Activated CD8-positive, alpha-beta memory T cell treated with anti-CD3 and anti-CD28 coated beads, Interleukin-2, amount 10 ng/mL, durations not matched to agents 7 days and 5 days (primary cell): Measurements from ENCODE around the gene CDK5RAP3. TPM values are rescaled to one million over a fixed set of nuclear protein-coding genes. Genes with fewer than 3 reads are reported as not detected.
"Not testable (repeated sequence)": the region's sequence is repeated elsewhere in the genome, so short reads cannot be mapped to it uniquely, and the experiment has no call there.

Source experiments
- ATAC-seq: fragments of 150-1000 bp; cut with Tn5 transposase; one replicate; pipeline ENCODE4 v1.10.0; 2021; ENCODE audit warnings: moderate library complexity
- CTCF ChIA-PET: fragments of 350-600 bp; sonication (Branson Sonifier 250); formaldehyde crosslinking; loops from one replicate; lab custom pipeline; 2021; ENCODE audit warnings: antibody characterized with exemption; lab: Charles Lee
- DNase-seq: peaks from one replicate; pipeline ENCODE4 v3.0.0-alpha.2; 2020
- H3K27ac Mint-ChIP-seq: one replicate; pipeline ENCODE4 v1.8.0; 2021; ENCODE audit warnings: mild to moderate bottlenecking, mixed read lengths
- H3K27me3 Mint-ChIP-seq: one replicate; pipeline ENCODE4 v1.8.0; 2021; ENCODE audit warnings: mixed read lengths
- H3K36me3 Mint-ChIP-seq: one replicate; pipeline ENCODE4 v1.8.0; 2021; ENCODE audit warnings: mild to moderate bottlenecking, mixed read lengths
- H3K4me1 Mint-ChIP-seq: one replicate; pipeline ENCODE4 v1.8.0; 2021; ENCODE audit warnings: mixed read lengths
- H3K4me3 Mint-ChIP-seq: one replicate; pipeline ENCODE4 v1.8.0; 2021; ENCODE audit warnings: mild to moderate bottlenecking, moderate library complexity, mixed read lengths
- H3K9me3 Mint-ChIP-seq: one replicate; pipeline ENCODE4 v1.8.0; 2022; ENCODE audit warnings: low read depth, mixed read lengths
- total RNA-seq, 2 experiments: library from RNA; stranded (reverse); gene quantifications; one replicate each; pipeline ENCODE4 v1.2.3, GENCODE V29; 2021

Gene CDK5RAP3
- total RNA-seq, result 100 to 1,000 TPM; 215 to 262 TPM

GRCh38 chr17:47970725-47971499 is at the start of gene CDK5RAP3:
TSS of gene CDK5RAP3 (plus strand) at chr17:47971113. CDS start at chr17:47971147, 34 bp downstream.
- H3K4me3 Mint-ChIP-seq, result peak within 1 kb of the TSS; percentile 93
- peaks cover 2% of the 10 kb centered on the region for H3K27me3 Mint-ChIP-seq
- ATAC-seq (peak; percentile 97), DNase-seq (peak; percentile 100)
- H3K9me3 Mint-ChIP-seq, result no peaks in the 10 kb centered on the region
- CTCF ChIA-PET, result interaction anchor here (0.5 to 15.7 kb wide), 45 partner anchors 8 to 914 kb away, joined by 3 to 383 read pairs (median 4); partner anchors contain the start of genes HOXB9, LRRC46, MRPL10 and NFE2L1
- peaks cover 28% of the 10 kb centered on the region for H3K4me1 Mint-ChIP-seq
- peak within 1 kb of the TSS; percentile 85 for H3K27ac Mint-ChIP-seq
- peaks cover 13% of the 10 kb centered on the region for H3K36me3 Mint-ChIP-seq

GRCh38 chr17:47924785-47925677 is 45.9 kb upstream of the CDK5RAP3 start:
- no peak for ATAC-seq
- Mint-ChIP-seq H3K27ac (no peak overlapping the region), H3K4me1 (peaks cover 14% of the 10 kb centered on the region), H3K36me3 (peaks cover 19% of the 10 kb centered on the region), H3K4me3 (no peak overlapping the region), H3K27me3 (no peaks in the 10 kb centered on the region), H3K9me3 (no peaks in the 10 kb centered on the region)
- DNase-seq, result no peak
- CTCF ChIA-PET, result interaction anchor here (1.0 to 1.6 kb wide), 2 partner anchors 16 to 24 kb away, joined by 5 read pairs; partner anchors contain the start of gene PNPO

GRCh38 chr17:47925678-47925988 is 45.3 kb upstream of the CDK5RAP3 start:
- Mint-ChIP-seq H3K36me3 (peaks cover 19% of the 10 kb centered on the region), H3K4me3 (no peak overlapping the region)

GRCh38 chr17:47927821-47928400 is 43.0 kb upstream of the CDK5RAP3 start:
- CTCF ChIA-PET, result no interaction called here
- ATAC-seq, result no peak
- Mint-ChIP-seq H3K27ac (no peak overlapping the region), H3K4me1 (peaks cover 18% of the 10 kb centered on the region), H3K36me3 (peaks cover 15% of the 10 kb centered on the region), H3K4me3 (no peak overlapping the region), H3K27me3 (no peaks in the 10 kb centered on the region), H3K9me3 (no peaks in the 10 kb centered on the region)
- DNase-seq, result no peak

More at GRCh38 chr17:47925678-47925988, 45.3 kb upstream of the CDK5RAP3 start:
- H3K9me3 Mint-ChIP-seq, result no peaks in the 10 kb centered on the region
- no peak for DNase-seq
- peaks cover 14% of the 10 kb centered on the region for H3K4me1 Mint-ChIP-seq
- no peak for ATAC-seq
- CTCF ChIA-PET, result interaction anchor here (0.6 to 1.6 kb wide), 3 partner anchors 16 to 227 kb away, joined by 3 to 5 read pairs (median 3); partner anchors contain the start of gene PNPO
- H3K27ac Mint-ChIP-seq, result no peak overlapping the region
- no peaks in the 10 kb centered on the region for H3K27me3 Mint-ChIP-seq

- H3K9me3 Mint-ChIP-seq, result no peaks in the 10 kb centered on the region
- no peak overlapping the region for H3K4me3 Mint-ChIP-seq
- peaks cover 18% of the 10 kb centered on the region for H3K4me1 Mint-ChIP-seq
- DNase-seq, result no peak
- peaks cover 15% of the 10 kb centered on the region for H3K36me3 Mint-ChIP-seq
- no peak for ATAC-seq
- H3K27me3 Mint-ChIP-seq, result no peaks in the 10 kb centered on the region
- CTCF ChIA-PET, result interaction anchor here (0.7 kb wide), 1 partner anchor 1837 kb away, joined by 3 read pairs; no protein-coding TSS in a partner anchor
- no peak overlapping the region for H3K27ac Mint-ChIP-seq
Measured at GRCh38 chr17:47928415-47928814, 42.5 kb upstream of the CDK5RAP3 start.

- CTCF ChIA-PET, result interaction anchor here (0.7 to 2.6 kb wide), 4 partner anchors 18 to 1838 kb away, joined by 3 to 11 read pairs (median 3); no protein-coding TSS in a partner anchor
- no peak overlapping the region for H3K27ac Mint-ChIP-seq
- H3K36me3 Mint-ChIP-seq, result peaks cover 15% of the 10 kb centered on the region
Measured at GRCh38 chr17:47929218-47930000, 41.5 kb upstream of the CDK5RAP3 start.

GRCh38 chr17:47931848-47932247 is 39.1 kb upstream of the CDK5RAP3 start:
- Mint-ChIP-seq H3K9me3 (no peaks in the 10 kb centered on the region), H3K27me3 (no peaks in the 10 kb centered on the region), H3K27ac (no peak overlapping the region), H3K4me1 (peaks cover 19% of the 10 kb centered on the region), H3K4me3 (no peak overlapping the region), H3K36me3 (peaks cover 7% of the 10 kb centered on the region)
- CTCF ChIA-PET, result interaction anchor here (1.0 to 1.3 kb wide), 4 partner anchors 12 to 39 kb away, joined by 3 to 4 read pairs (median 3); partner anchors contain the start of gene CDK5RAP3
- ATAC-seq (no peak), DNase-seq (no peak)

More at GRCh38 chr17:47929218-47930000, 41.5 kb upstream of the CDK5RAP3 start:
- Mint-ChIP-seq H3K4me3 (no peak overlapping the region), H3K4me1 (peaks cover 18% of the 10 kb centered on the region), H3K9me3 (no peaks in the 10 kb centered on the region), H3K27me3 (no peaks in the 10 kb centered on the region)
- DNase-seq (no peak), ATAC-seq (no peak)

- CTCF ChIA-PET, result interaction anchor here (2.5 to 3.6 kb wide), 2 partner anchors 11 to 15 kb away, joined by 9 to 23 read pairs; no protein-coding TSS in a partner anchor
- peaks cover 13% of the 10 kb centered on the region for H3K4me1 Mint-ChIP-seq
- no peak overlapping the region for H3K4me3 Mint-ChIP-seq
- peaks cover 1% of the 10 kb centered on the region for H3K36me3 Mint-ChIP-seq
- H3K9me3 Mint-ChIP-seq, result no peaks in the 10 kb centered on the region
- H3K27me3 Mint-ChIP-seq, result no peaks in the 10 kb centered on the region
- no peak for DNase-seq
- H3K27ac Mint-ChIP-seq, result no peak overlapping the region
- no peak for ATAC-seq
Measured at GRCh38 chr17:47934856-47935255, 36.1 kb upstream of the CDK5RAP3 start.

- CTCF ChIA-PET, result interaction anchor here (2.5 to 3.6 kb wide), 2 partner anchors 11 to 15 kb away, joined by 9 to 23 read pairs; no protein-coding TSS in a partner anchor
Measured at GRCh38 chr17:47935468-47935867, 35.4 kb upstream of the CDK5RAP3 start.

GRCh38 chr17:47935961-47936360 is 35.0 kb upstream of the CDK5RAP3 start:
- Mint-ChIP-seq H3K9me3 (no peaks in the 10 kb centered on the region), H3K27me3 (no peaks in the 10 kb centered on the region), H3K4me3 (no peak overlapping the region), H3K36me3 (peaks cover 3% of the 10 kb centered on the region), H3K27ac (no peak overlapping the region), H3K4me1 (peaks cover 19% of the 10 kb centered on the region)
- DNase-seq (no peak), ATAC-seq (no peak)
- CTCF ChIA-PET, result interaction anchor here (1.2 to 3.6 kb wide), 3 partner anchors 10 to 44 kb away, joined by 3 to 23 read pairs (median 9); no protein-coding TSS in a partner anchor

More at GRCh38 chr17:47935468-47935867, 35.4 kb upstream of the CDK5RAP3 start:
- not testable (repeated sequence) for H3K36me3 Mint-ChIP-seq, H3K27ac Mint-ChIP-seq, H3K27me3 Mint-ChIP-seq, H3K4me3 Mint-ChIP-seq, H3K9me3 Mint-ChIP-seq, DNase-seq, ATAC-seq
- peaks cover 16% of the 10 kb centered on the region for H3K4me1 Mint-ChIP-seq

- H3K9me3 Mint-ChIP-seq, result no peaks in the 10 kb centered on the region
- peaks cover 29% of the 10 kb centered on the region for H3K4me1 Mint-ChIP-seq
- CTCF ChIA-PET, result interaction anchor here (1.0 to 3.6 kb wide), 5 partner anchors 8 to 88 kb away, joined by 3 to 23 read pairs (median 4); partner anchors contain the start of gene CDK5RAP3
- no peak overlapping the region for H3K4me3 Mint-ChIP-seq
- no peak for DNase-seq
- peak overlapping the region; percentile 34 for H3K27ac Mint-ChIP-seq
- H3K27me3 Mint-ChIP-seq, result no peaks in the 10 kb centered on the region
- H3K36me3 Mint-ChIP-seq, result peaks cover 4% of the 10 kb centered on the region
- ATAC-seq, result no peak
Measured at GRCh38 chr17:47937941-47938340, 33.0 kb upstream of the CDK5RAP3 start.
